A204.1 (cell line): Measurements from ENCODE around the gene TSPY1.
"Not testable (repeated sequence)": the region's sequence is repeated elsewhere in the genome, so short reads cannot be mapped to it uniquely, and the experiment has no call there.

ENCODE experiments used
- FAIRE-seq: peaks from 2 replicates; lab custom pipeline; 2012; peaks lifted over from hg19 to GRCh38; lab: Jason Lieb, UNC

Gene TSPY1, protein sequence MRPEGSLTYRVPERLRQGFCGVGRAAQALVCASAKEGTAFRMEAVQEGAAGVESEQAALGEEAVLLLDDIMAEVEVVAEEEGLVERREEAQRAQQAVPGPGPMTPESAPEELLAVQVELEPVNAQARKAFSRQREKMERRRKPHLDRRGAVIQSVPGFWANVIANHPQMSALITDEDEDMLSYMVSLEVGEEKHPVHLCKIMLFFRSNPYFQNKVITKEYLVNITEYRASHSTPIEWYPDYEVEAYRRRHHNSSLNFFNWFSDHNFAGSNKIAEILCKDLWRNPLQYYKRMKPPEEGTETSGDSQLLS

DNA sequence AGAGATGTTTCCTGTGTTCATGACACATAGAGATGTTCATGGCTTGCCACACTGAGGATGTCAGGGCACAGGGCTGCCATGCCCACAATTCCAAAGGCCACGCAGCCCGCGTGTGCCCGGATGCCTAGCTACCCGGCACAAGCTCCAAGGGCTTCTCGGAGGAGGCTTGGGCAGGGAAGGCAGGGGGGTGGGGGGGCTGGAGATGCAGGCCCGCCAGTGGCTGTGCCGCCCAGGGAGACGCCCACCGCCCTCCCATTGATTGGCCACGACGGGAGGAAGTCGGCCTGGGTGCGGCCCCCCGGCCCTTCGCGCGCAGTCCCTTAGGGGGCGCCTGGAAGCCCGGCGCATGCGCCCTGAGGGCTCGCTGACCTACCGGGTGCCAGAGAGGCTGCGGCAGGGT lies at the start of gene TSPY1:
TSS of gene TSPY1 (plus strand) at position 301 of the 400 bp plus-strand sequence. CDS start at position 347, 46 bp downstream.
- not testable (repeated sequence) for FAIRE-seq

DNA sequence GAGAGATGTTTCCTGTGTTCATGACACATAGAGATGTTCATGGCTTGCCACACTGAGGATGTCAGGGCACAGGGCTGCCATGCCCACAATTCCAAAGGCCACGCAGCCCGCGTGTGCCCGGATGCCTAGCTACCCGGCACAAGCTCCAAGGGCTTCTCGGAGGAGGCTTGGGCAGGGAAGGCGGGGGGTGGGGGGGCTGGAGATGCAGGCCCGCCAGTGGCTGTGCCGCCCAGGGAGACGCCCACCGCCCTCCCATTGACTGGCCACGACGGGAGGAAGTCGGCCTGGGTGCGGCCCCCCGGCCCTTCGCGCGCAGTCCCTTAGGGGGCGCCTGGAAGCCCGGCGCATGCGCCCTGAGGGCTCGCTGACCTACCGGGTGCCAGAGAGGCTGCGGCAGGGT lies 20.2 kb downstream of the TSPY1 start, which contains the start of gene TSPY9:
TSS of gene TSPY9 (plus strand) at position 301 of the 400 bp plus-strand sequence. CDS start at position 347, 46 bp downstream.
- FAIRE-seq, result not testable (repeated sequence)

DNA sequence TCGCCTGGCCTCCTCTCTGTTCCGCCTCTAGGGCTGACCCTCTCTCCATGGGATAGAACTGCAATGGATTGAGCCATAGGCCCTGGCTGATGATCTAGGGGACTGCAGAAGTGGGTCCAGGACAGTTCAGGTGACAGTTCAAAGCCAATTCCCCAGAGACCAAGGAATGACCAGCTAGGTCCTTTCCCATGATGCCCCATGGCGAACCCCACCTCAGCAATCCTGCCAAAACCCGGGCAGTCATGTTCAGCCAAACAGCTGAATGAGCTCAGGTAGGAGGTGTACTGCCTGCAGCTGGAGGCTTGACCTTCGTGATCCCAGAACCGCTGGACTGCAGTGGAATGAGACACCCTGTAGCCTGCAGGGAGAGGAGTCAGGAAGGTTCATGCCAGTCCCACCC lies 37.6 kb downstream of the TSPY1 start:
- FAIRE-seq, result not testable (repeated sequence)

DNA sequence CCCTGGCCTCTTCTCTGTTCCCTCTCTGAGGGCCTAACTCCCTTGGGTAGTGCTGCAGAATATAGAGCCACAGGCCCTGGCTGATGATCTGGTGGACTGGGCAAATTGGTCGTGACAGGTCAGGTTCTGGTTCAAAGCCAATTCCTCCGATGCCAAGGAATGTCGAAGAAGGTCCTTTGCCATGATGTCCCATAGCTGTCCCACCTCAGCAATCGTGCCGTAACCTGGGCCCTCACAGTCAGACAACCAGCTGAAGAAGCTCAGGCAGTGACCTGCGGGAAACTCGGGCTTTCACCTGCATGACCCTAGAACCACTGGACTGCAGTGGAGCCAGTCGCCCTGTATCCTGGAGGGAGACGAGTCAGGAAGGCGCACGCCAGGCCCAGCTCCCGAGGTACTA lies 49.5 kb downstream of the TSPY1 start:
- FAIRE-seq, result not testable (repeated sequence)
